SH-SY5Y (cell line): ENCODE results near the gene QRFP.

Source experiments
- GATA2 ChIP-seq: IDR thresholded peaks from 2 replicates; pipeline ENCODE4 v1.6.1; 2011; ENCODE audit warnings: mild to moderate bottlenecking, low read depth, low read length
- GATA3 ChIP-seq: IDR thresholded peaks from 2 replicates; pipeline ENCODE4 v1.6.1; 2011; ENCODE audit warnings: low read depth, mild to moderate bottlenecking, low read length, moderate library complexity

- TF ChIP-seq GATA2 = no peak
- no peak for TF ChIP-seq GATA3
Observed at GRCh38 chr9:130873966-130874365, 22.6 kb downstream of the QRFP start.
